ENCODE measurements around the gene CSF3. TPM values are rescaled to one million over a fixed set of nuclear protein-coding genes. Genes with fewer than 3 reads are reported as not detected.

CSF3 gene
- total and polyA plus RNA-seq, 2 donors (not counting 1 experiment from before 2014, with no cell fraction given) = 0.09 TPM; not detected in 1

- Histone ChIP-seq H3K9me3 (ENCODE audit: control extremely low read depth in 1 of 3, control insufficient read depth in 2 of 3, insufficient read depth in 1 of 3, low read length in 2 of 3) (no peaks in the 10 kb centered on the region), H3K4me2 (replicated peaks; ENCODE audit: low read depth, low read length, poor library complexity, severe bottlenecking) (no peak overlapping the region), H3K79me2 (ENCODE audit: control insufficient read depth, insufficient read depth, low read length) (no peaks in the 10 kb centered on the region), H3K4me1 (ENCODE audit: control insufficient read depth in 2 of 2, insufficient read depth in 2 of 2, low read length in 2 of 2) (no peaks in the 10 kb centered on the region), H3K27ac (ENCODE audit: low read length in 2 of 2) (no peak overlapping the region), H3K27me3 (replicated peaks in 1 of 4; ENCODE audit: control extremely low read depth in 1 of 4, control insufficient read depth in 3 of 4, insufficient read depth in 4 of 4, low read length in 3 of 4) (no peaks in the 10 kb centered on the region), H3K36me3 (replicated peaks in 1 of 2; ENCODE audit: control extremely low read depth in 1 of 2, control insufficient read depth in 1 of 2, extremely low read depth in 1 of 2, insufficient read depth in 2 of 2, low read length in 1 of 2) (peaks cover 2 to 54% of the 10 kb centered on the region in 2 experiments), H2AFZ (ENCODE audit: insufficient read depth, low read depth, low read length, poor library complexity, severe bottlenecking) (no peak overlapping the region), H3K9ac (ENCODE audit: low read length) (no peak overlapping the region), H4K20me1 (ENCODE audit: control insufficient read depth, insufficient read depth, low read length, poor library complexity, severe bottlenecking) (peaks cover 6% of the 10 kb centered on the region), H3K4me3 (ENCODE audit: control extremely low read depth in 1 of 5, extremely low read depth in 1 of 5, insufficient read depth in 1 of 5, low read depth in 2 of 5, low read length in 4 of 5) (no peak overlapping the region)
- no peak for TF ChIP-seq CTCF (IDR thresholded peaks at IDR 0.05)
- TF ChIP-seq EZH2 (IDR thresholded peaks at IDR 0.05; ENCODE audit: borderline replicate concordance, insufficient read depth, low read depth, low read length, poor library complexity, severe bottlenecking) = no peak
- Mint-ChIP-seq H3K27ac (no peak overlapping the region), H3K9me3 (ENCODE audit: insufficient read depth) (no peaks in the 10 kb centered on the region), H3K27me3 (no peaks in the 10 kb centered on the region), H3K4me1 (no peaks in the 10 kb centered on the region), H3K4me3 (no peak overlapping the region)
- ATAC-seq (ENCODE audit: low read depth) (no peak), DNase-seq (no peak)
- ChIA-PET CTCF (interaction anchor here (1.0 to 1.5 kb wide), 2 partner anchors 16 to 89 kb away, joined by 3 read pairs; no protein-coding TSS in a partner anchor), POLR2A (no interaction called here)
- intact Hi-C loops (cut with micrococcal nuclease) = no loop called here
- no CpG with 5 or more reads among the region's 4 CpGs for WGBS (ENCODE audit: insufficient coverage)
These were observed 17.7 kb upstream of the CSF3 start for GRCh38 chr17:39997543-39997942.

- peaks cover 6% of the 10 kb centered on the region for H4K20me1 ChIP-seq (ENCODE audit: control insufficient read depth, insufficient read depth, low read length, poor library complexity, severe bottlenecking)
- no peak overlapping the region for H3K27ac Mint-ChIP-seq
- H3K27ac ChIP-seq (ENCODE audit: low read length in 2 of 2) = no peak overlapping the region
- H2AFZ ChIP-seq (ENCODE audit: insufficient read depth, low read depth, low read length, poor library complexity, severe bottlenecking) = no peak overlapping the region
- H3K4me3 Mint-ChIP-seq = no peak overlapping the region
- H3K36me3 ChIP-seq (replicated peaks in 1 of 2; ENCODE audit: control extremely low read depth in 1 of 2, control insufficient read depth in 1 of 2, extremely low read depth in 1 of 2, insufficient read depth in 2 of 2, low read length in 1 of 2) = peaks cover 2 to 39% of the 10 kb centered on the region in 2 experiments
- DNase-seq (no peak), ATAC-seq (ENCODE audit: low read depth) (no peak)
- intact Hi-C loops (cut with micrococcal nuclease) = no loop called here
- CTCF ChIA-PET = no interaction called here
- POLR2A ChIA-PET = interaction anchor here (0.5 kb wide), 1 partner anchor 1795 kb away, joined by 3 read pairs; no protein-coding TSS in a partner anchor
- no peaks in the 10 kb centered on the region for H3K9me3 Mint-ChIP-seq (ENCODE audit: insufficient read depth)
- no peaks in the 10 kb centered on the region for H3K27me3 ChIP-seq (replicated peaks in 1 of 4; ENCODE audit: control extremely low read depth in 1 of 4, control insufficient read depth in 3 of 4, insufficient read depth in 4 of 4, low read length in 3 of 4)
- no peak for TF ChIP-seq EZH2 (IDR thresholded peaks at IDR 0.05; ENCODE audit: borderline replicate concordance, insufficient read depth, low read depth, low read length, poor library complexity, severe bottlenecking)
- TF ChIP-seq CTCF (IDR thresholded peaks at IDR 0.05) = no peak
- no peaks in the 10 kb centered on the region for H3K79me2 ChIP-seq (ENCODE audit: control insufficient read depth, insufficient read depth, low read length)
- H3K9me3 ChIP-seq (ENCODE audit: control extremely low read depth in 1 of 3, control insufficient read depth in 2 of 3, insufficient read depth in 1 of 3, low read length in 2 of 3) = no peaks in the 10 kb centered on the region
- H3K4me1 ChIP-seq (ENCODE audit: control insufficient read depth in 2 of 2, insufficient read depth in 2 of 2, low read length in 2 of 2) = no peaks in the 10 kb centered on the region
- H3K27me3 Mint-ChIP-seq = no peaks in the 10 kb centered on the region
- no peak overlapping the region for H3K4me3 ChIP-seq (ENCODE audit: control extremely low read depth in 1 of 5, extremely low read depth in 1 of 5, insufficient read depth in 1 of 5, low read depth in 2 of 5, low read length in 4 of 5)
- no peak overlapping the region for H3K4me2 ChIP-seq (replicated peaks; ENCODE audit: low read depth, low read length, poor library complexity, severe bottlenecking)
- H3K4me1 Mint-ChIP-seq = no peaks in the 10 kb centered on the region
- H3K9ac ChIP-seq (ENCODE audit: low read length) = no peak overlapping the region
- WGBS (ENCODE audit: insufficient coverage) = 100% methylated on average over 1 of the region's 4 CpGs
These were observed 16.2 kb upstream of the CSF3 start for GRCh38 chr17:39999067-39999466.

Data from B cell (primary cell).